GM18951 (cell line): ENCODE results near the gene ERBB2.
"Not testable (repeated sequence)": the region's sequence is repeated elsewhere in the genome, so short reads cannot be mapped to it uniquely, and the experiment has no call there.

ENCODE experiments used
- POLR2A ChIP-seq: IDR thresholded peaks from 4 replicates; pipeline ENCODE4 v1.6.1; 2011; ENCODE audit warnings: mild to moderate bottlenecking; ENCODE audit not compliant: insufficient read length, insufficient read depth; ENCODE audit errors: extremely low read depth
- in situ Hi-C: fragments of 300-500 bp; cut with MboI; formaldehyde crosslinking; loops from one replicate; pipeline ENCODE4 v1.12.0; 2022; ENCODE audit warnings: low sequenced_read_pairs, mixed read lengths, inconsistent platforms; ENCODE audit not compliant: unreplicated experiment

ERBB2 gene

DNA sequence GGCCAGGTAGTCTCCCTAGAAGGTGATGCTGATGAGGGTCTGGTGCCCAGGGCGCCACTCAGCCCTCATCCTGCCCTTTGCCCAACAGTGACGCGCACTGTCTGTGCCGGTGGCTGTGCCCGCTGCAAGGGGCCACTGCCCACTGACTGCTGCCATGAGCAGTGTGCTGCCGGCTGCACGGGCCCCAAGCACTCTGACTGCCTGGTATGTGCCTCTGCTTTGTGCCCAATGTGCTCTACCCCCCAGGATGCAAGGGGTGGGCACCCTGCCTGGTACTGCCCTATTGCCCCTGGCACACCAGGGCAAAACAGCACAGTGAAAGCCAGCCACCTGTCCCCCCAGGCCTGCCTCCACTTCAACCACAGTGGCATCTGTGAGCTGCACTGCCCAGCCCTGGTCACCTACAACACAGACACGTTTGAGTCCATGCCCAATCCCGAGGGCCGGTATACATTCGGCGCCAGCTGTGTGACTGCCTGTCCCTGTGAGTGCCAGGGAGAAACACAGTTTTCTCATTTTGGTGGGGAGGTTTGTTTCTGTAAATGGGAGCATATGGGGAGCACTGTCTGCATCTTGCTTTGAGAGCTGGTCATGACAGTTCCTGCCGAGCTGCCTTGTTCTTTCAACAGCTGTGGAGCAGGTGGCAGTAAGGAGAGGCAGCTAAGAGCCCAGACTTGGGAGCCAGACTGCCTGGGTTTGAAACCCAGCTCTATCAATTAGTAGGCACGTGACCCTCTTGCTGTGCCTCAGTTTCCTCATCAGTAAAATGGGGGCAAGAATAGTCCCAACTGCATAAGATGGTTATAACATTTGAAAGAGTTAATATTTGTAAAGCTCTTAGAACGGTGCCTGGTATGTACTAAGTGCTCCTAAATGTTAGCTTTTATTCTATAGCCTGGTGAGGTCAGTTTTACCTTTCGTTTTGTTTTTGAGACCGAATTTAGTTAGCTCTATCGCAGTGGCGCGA is 10.4 kb downstream of the ERBB2 start:
- in situ Hi-C loops, result no loop called here
- TF ChIP-seq POLR2A, result no peak

DNA sequence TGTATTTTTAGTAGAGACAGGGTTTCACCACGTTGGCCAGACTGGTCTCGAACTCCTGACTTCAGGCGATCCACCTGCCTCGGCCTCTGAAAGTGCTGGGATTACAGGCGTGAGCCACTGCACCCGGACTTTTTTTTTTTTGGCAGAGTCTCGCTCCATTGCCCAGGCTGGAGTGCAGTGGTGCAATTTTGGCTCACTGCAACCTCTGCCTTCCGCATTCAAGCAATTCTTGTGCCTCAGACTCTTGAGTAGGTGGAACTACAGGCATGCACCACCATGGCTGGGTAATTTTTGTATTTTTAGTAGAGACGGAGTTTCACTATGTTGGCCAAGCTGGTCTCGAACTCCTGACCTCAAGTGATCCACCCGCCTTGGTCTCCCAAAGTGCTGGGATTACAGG is 11.2 kb downstream of the ERBB2 start:
- in situ Hi-C loops, result not testable (repeated sequence)

DNA sequence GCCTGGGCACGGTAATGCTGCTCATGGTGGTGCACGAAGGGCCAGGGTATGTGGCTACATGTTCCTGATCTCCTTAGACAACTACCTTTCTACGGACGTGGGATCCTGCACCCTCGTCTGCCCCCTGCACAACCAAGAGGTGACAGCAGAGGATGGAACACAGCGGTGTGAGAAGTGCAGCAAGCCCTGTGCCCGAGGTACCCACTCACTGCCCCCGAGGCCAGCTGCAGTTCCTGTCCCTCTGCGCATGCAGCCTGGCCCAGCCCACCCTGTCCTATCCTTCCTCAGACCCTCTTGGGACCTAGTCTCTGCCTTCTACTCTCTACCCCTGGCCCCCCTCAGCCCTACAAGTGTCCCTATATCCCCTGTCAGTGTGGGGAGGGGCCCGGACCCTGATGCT is 12.0 kb downstream of the ERBB2 start:
- in situ Hi-C loops, result no loop called here
- no peak for TF ChIP-seq POLR2A

DNA sequence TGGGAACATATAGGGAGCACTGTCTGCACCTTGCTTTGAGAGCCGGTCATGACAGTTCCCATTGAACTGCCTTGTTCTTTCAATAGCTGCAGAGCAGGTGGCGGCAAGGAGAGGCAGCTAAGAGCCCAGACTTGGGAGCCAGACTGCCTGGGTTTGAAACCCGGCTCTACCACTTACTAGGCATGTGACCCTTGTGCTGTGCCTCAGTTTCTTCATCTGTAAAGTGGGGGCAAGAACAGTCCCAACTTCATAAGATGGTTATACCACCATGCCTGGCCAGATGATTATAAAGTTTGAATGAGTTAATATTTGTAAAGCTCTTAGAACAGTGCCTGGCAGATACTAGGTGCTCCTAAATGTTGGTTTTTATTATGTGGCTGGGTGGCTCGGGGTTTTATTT is 14.4 kb downstream of the ERBB2 start:
- no peak for TF ChIP-seq POLR2A
- in situ Hi-C loops, result no loop called here

DNA sequence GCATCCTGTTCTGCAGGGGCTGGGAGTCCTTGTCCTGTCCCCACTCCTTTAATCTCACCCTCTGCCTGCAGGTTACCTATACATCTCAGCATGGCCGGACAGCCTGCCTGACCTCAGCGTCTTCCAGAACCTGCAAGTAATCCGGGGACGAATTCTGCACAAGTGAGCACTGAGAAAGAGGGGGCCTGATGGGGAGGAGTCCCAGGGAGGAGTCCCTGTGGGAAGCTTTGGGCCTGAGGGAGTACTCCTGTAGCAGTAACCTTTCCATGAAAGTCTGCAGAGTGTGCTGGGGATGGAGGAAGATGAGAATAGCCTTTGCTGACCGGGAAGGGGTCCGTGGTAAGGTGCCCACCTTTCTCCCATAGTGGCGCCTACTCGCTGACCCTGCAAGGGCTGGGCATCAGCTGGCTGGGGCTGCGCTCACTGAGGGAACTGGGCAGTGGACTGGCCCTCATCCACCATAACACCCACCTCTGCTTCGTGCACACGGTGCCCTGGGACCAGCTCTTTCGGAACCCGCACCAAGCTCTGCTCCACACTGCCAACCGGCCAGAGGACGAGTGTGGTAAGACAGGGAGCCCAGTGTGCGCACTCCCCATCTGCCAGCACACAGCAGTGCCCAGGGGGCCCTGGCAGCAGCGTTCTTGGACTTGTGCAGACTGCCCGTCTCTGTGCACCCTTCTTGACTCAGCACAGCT is 15.7 kb downstream of the ERBB2 start:
- in situ Hi-C loops, result no loop called here
- no peak for TF ChIP-seq POLR2A

DNA sequence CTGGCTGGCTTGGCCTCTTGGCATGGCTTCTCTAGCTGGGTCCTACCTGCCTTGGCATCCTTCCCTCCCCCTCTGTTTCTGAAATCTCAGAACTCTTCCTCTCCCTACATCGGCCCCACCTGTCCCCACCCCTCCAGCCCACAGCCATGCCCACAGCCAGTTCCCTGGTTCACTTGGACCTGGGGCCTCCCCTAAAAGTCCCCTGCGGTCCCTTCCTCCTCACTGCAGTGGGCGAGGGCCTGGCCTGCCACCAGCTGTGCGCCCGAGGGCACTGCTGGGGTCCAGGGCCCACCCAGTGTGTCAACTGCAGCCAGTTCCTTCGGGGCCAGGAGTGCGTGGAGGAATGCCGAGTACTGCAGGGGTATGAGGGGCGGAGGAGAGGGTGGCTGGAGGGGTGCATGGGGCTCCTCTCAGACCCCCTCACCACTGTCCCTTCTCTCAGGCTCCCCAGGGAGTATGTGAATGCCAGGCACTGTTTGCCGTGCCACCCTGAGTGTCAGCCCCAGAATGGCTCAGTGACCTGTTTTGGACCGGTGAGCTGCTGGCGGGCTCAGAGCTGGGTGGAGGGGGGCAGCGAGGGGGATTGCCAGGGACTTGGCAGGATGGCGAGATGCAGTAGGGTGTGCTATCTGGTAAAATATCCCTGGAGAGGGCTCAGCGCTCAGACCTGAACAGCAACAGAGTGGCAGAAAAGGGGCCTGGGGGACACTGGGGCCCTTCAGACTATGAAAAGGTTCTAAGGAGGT is 16.4 kb downstream of the ERBB2 start:
- no peak for TF ChIP-seq POLR2A
- in situ Hi-C loops, result no loop called here

DNA sequence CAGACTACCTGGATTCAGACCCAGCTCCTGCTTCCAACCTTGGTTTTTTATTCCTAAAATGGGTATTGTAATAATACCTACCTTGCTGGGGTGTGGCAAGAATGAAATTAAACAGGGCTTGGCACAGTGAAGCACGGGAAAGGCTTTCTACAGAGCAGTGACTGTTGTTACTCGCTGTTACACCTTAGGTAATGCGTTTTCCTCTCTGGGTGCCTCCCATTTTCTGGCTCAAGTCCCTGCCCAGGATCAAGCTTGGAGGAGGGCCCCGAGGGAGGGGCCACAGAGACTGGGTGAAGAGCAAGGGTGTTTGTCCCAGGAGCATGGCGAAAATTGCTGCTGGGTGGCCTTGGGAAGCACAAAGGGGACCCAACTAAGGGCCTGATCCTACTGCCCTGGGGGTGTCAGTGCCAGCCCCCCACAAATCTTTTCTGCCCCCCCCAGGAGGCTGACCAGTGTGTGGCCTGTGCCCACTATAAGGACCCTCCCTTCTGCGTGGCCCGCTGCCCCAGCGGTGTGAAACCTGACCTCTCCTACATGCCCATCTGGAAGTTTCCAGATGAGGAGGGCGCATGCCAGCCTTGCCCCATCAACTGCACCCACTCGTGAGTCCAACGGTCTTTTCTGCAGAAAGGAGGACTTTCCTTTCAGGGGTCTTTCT is 17.1 kb downstream of the ERBB2 start:
- in situ Hi-C loops, result no loop called here
- no peak for TF ChIP-seq POLR2A

DNA sequence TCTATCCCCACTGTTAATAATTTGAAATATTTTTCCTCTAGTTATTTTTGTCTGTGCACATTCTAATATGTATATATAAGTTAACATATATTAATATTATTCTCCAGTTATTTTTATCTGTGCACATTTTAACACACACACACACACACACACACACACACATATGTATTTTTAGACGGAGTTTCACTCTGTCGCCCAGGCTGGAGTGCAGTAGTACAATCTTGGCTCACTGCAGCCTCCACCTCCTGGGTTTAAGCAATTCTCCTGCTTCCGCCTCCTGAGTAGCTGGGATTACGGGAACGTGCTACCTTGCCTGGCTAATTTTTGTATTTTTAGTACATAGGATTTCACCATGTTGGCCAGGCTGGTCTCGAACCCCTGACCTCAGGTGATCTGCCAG is 17.8 kb downstream of the ERBB2 start:
- in situ Hi-C loops, result no loop called here
- no peak for TF ChIP-seq POLR2A

DNA sequence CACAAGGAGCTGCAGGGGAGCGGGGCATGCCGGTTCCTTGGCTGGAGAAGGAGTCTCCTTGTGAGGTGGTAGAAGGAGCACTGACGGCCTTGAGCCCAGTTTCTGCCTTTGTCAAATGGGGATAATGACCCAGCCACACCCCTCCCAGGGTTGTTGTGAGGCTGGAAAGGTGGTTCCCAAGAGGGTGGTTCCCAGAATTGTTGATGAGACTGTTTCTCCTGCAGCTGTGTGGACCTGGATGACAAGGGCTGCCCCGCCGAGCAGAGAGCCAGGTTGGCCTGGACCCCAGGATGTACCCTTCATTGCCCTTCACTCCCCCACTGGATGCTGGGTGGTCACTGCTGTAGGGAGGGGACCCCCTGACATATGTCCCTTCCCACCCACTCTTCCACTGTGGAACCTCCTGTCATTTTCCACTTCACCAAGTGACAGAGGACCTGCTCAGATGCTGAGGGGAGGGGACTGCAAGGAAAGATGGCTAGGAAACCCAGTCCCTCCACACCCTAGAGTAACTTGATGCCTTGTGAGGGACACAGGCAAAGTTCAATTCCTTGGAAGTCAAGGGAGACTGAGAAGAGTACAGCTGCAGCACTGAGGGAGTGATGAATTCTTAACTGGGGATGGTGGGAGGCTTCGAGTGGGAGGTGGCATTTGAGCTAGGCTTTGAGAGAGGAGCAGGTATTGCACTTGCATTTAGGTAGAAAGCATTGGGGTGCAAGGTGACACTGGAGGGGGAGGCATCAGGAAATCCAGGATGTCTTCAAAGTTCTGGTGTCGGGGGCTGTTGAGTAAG is 19.9 kb downstream of the ERBB2 start:
- in situ Hi-C loops, result no loop called here
- TF ChIP-seq POLR2A, result no peak

DNA sequence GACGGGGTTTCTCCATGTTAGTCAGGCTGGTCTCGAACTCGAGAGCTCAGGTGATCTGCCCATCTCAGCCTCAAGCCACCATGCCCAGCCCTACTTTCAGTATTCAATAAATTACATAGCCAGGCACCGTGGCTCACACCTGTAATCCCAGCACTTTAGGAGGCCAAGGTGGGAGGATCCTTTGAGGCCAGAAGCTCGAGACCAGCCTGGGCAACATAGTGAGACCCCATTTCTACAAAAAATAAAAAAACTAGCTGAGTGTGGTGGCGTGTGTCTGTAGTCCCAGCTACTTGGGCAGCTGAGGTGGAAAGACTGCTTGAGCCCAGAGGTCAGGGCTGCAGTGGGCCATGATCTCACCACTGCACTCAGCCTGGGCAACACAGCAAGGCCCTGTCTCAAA is 22.2 kb downstream of the ERBB2 start:
- TF ChIP-seq POLR2A, result no peak
- in situ Hi-C loops, result no loop called here

DNA sequence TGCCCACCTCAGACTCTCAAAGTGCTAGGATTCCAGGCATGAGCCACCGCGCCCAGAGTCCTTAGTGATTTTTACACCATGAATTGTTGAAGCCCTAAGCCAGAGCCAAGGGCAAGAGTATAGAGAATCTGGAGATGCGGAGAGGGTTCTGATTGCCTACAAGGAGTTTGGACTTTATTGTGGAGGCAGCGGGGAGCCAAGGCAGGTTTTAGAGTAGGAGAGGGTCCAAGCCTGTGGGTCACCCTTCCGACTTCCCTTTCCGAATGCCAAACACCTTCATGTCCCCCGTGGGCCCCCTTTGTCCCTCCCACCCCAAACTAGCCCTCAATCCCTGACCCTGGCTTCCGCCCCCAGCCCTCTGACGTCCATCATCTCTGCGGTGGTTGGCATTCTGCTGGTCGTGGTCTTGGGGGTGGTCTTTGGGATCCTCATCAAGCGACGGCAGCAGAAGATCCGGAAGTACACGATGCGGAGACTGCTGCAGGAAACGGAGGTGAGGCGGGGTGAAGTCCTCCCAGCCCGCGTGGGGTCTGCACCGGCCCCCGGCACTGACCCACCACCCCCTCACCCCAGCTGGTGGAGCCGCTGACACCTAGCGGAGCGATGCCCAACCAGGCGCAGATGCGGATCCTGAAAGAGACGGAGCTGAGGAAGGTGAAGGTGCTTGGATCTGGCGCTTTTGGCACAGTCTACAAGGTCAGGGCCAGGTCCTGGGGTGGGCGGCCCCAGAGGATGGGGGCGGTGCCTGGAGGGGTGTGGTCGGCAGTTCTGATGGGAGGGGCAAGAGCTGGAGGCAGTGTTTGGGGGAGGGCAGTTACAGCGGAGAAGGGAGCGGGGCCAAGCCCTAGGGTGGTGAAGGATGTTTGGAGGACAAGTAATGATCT is 23.3 kb downstream of the ERBB2 start:
- in situ Hi-C loops, result no loop called here
- no peak for TF ChIP-seq POLR2A
